RWPE1 (cell line): ENCODE results near the gene ARL3.
"Not testable (repeated sequence)": the region's sequence is repeated elsewhere in the genome, so short reads cannot be mapped to it uniquely, and the experiment has no call there.

Source experiments
- CTCF ChIA-PET: fragments of 350-600 bp; sonication (Branson Sonifier 250); formaldehyde crosslinking; extraction: SDS; loops from one replicate; lab custom pipeline; 2021; lab: Yijun Ruan, JAX
- POLR2A ChIA-PET: fragments of 400-600 bp; formaldehyde crosslinking; extraction: SDS; loops from one replicate; lab custom pipeline; 2020; ENCODE audit warnings: antibody characterized with exemption; ENCODE audit not compliant: low non-redundant PET; lab: Yijun Ruan, JAX
- DNase-seq: peaks from one replicate; pipeline ENCODE4 v3.0.0; 2012; ENCODE audit warnings: low spot score
- H3K27ac ChIP-seq: fragments of 450-650 bp; 2 replicates; pipeline ENCODE4 v1.5.1; 2017
- CTCF ChIP-seq: fragments of 450-650 bp; conservative IDR thresholded peaks from 2 replicates; pipeline ENCODE4 v1.5.1; 2017; ENCODE audit warnings: low read depth, mild to moderate bottlenecking

Gene ARL3

GRCh38 chr10:102745157-102745556, 31.0 kb upstream of the ARL3 start:
- no peak for TF ChIP-seq CTCF
- H3K27ac ChIP-seq = peak overlapping the region; percentile 79
- POLR2A ChIA-PET = interaction anchor here (0.6 kb wide), 1 partner anchor 27 kb away, joined by 4 read pairs; no protein-coding TSS in a partner anchor
- no peak for DNase-seq
- CTCF ChIA-PET = interaction anchor here (0.6 kb wide), 2 partner anchors 65 to 68 kb away, joined by 4 to 5 read pairs; no protein-coding TSS in a partner anchor

GRCh38 chr10:102744374-102745051, 30.3 kb upstream of the ARL3 start:
- peak overlapping the region; percentile 79 for H3K27ac ChIP-seq
- no peak for TF ChIP-seq CTCF
- CTCF ChIA-PET = interaction anchor here (0.6 kb wide), 2 partner anchors 65 to 67 kb away, joined by 4 to 5 read pairs; no protein-coding TSS in a partner anchor
- no peak for DNase-seq
- POLR2A ChIA-PET = interaction anchor here (1.2 kb wide), 1 partner anchor 32 kb away, joined by 3 read pairs; no protein-coding TSS in a partner anchor

- ChIA-PET CTCF (interaction anchor here (0.6 kb wide), 1 partner anchor 173 kb away, joined by 3 read pairs; no protein-coding TSS in a partner anchor), POLR2A (interaction anchor here (0.5 to 1.2 kb wide), 3 partner anchors 29 to 33 kb away, joined by 3 read pairs; partner anchors contain the start of genes ARL3 and SFXN2)
- peak; percentile 99 for DNase-seq
- H3K27ac ChIP-seq = peak within 1 kb of the TSS; percentile 79
- TF ChIP-seq CTCF = no peak
These were observed 29.6 kb upstream of the ARL3 start, which contains the start of gene WBP1L for GRCh38 chr10:102743588-102744373. WBP1L (plus strand) TSS chr10:102743948; CDS start chr10:102744054, 106 bp downstream.

- DNase-seq = no peak
- H3K27ac ChIP-seq = no peak overlapping the region
- ChIA-PET POLR2A (interaction anchor here (0.5 kb wide), 1 partner anchor 29 kb away, joined by 3 read pairs; the partner anchor contains the start of genes ARL3 and SFXN2), CTCF (interaction anchor here (0.6 kb wide), 1 partner anchor 174 kb away, joined by 3 read pairs; no protein-coding TSS in a partner anchor)
- no peak for TF ChIP-seq CTCF
These were observed 28.9 kb upstream of the ARL3 start for GRCh38 chr10:102743078-102743587.

GRCh38 chr10:102742313-102742712, 28.1 kb upstream of the ARL3 start:
- DNase-seq, H3K27ac ChIP-seq, POLR2A ChIA-PET: not testable (repeated sequence)
- CTCF ChIA-PET = interaction anchor here (0.5 kb wide), 1 partner anchor 28 kb away, joined by 3 read pairs; the partner anchor contains the start of genes ARL3 and SFXN2

GRCh38 chr10:102741726-102742237, 27.6 kb upstream of the ARL3 start:
- CTCF ChIA-PET = interaction anchor here (0.5 to 1.0 kb wide), 3 partner anchors 27 to 400 kb away, joined by 3 read pairs; partner anchors contain the start of genes ARL3 and SFXN2
- POLR2A ChIA-PET = no interaction called here
- H3K27ac ChIP-seq = no peak overlapping the region
- DNase-seq = no peak
- TF ChIP-seq CTCF = no peak
